Stimulated activated CD8-positive, alpha-beta memory T cell treated with anti-CD3 and anti-CD28 coated beads, Interleukin-2, amount 100 ng/mL, for 48 hours (primary cell): ENCODE data around the gene CD37.

Experiments
- DNase-seq, 2 donors: peaks; one replicate each; pipeline ENCODE4 v3.0.0-alpha.2; 2020; ENCODE audit warnings: low read depth in 2 of 2

Gene CD37

GRCh38 chr19:49378512-49378911 lies 43.3 kb downstream of the CD37 start:
- DNase-seq, result no peak

- no peak for DNase-seq
Observed at GRCh38 chr19:49380391-49380790, 45.2 kb downstream of the CD37 start.

- DNase-seq, result no peak
Observed at GRCh38 chr19:49382639-49383038, 47.4 kb downstream of the CD37 start.

GRCh38 chr19:49383599-49383998 lies 48.4 kb downstream of the CD37 start:
- no peak for DNase-seq

GRCh38 chr19:49387936-49388372 lies 52.7 kb downstream of the CD37 start, which contains the start of gene KASH5:
KASH5 (plus strand) TSS chr19:49388249; CDS start chr19:49390884, 2,635 bp downstream.
- peak; percentile 72 to 90 for DNase-seq

GRCh38 chr19:49389406-49389805 lies 54.2 kb downstream of the CD37 start:
- no peak for DNase-seq
